Activated CD8-positive, alpha-beta memory T cell treated with anti-CD3 and anti-CD28 coated beads for 36 hours (primary cell): Measurements from ENCODE around the gene TMEM191C. TPM values are rescaled to one million over a fixed set of nuclear protein-coding genes. Genes with fewer than 3 reads are reported as not detected.
"Not testable (repeated sequence)": the region's sequence is repeated elsewhere in the genome, so short reads cannot be mapped to it uniquely, and the experiment has no call there.

Experiments used
- CTCF ChIA-PET: fragments of 350-600 bp; sonication (Branson Sonifier 250); formaldehyde crosslinking; loops from one replicate; lab custom pipeline; 2021; ENCODE audit warnings: antibody characterized with exemption; lab: Charles Lee
- POLR2A ChIA-PET: fragments of 350-600 bp; sonication (Branson Sonifier 250); formaldehyde crosslinking; loops from one replicate; lab custom pipeline; 2021; ENCODE audit warnings: antibody characterized with exemption; lab: Charles Lee
- total RNA-seq, 2 experiments: library from RNA; stranded (reverse); gene quantifications; one replicate each; pipeline ENCODE4 v1.2.3, GENCODE V29; 2021

Gene TMEM191C
- 1 to 10 TPM in 1 of 2 experiments, under 1 TPM in 1; 0.99 to 1.4 TPM for total RNA-seq

GRCh38 chr22:21467337-21468193, at the start of gene TMEM191C:
TSS of gene TMEM191C (plus strand) at chr22:21467387. CDS start at chr22:21467460, 73 bp downstream.
- CTCF ChIA-PET, POLR2A ChIA-PET: not testable (repeated sequence)

GRCh38 chr22:21417853-21418252, 49.3 kb upstream of the TMEM191C start:
- CTCF ChIA-PET, POLR2A ChIA-PET: not testable (repeated sequence)

- POLR2A ChIA-PET, CTCF ChIA-PET: not testable (repeated sequence)
These were observed 48.1 kb upstream of the TMEM191C start for GRCh38 chr22:21418974-21419638.

GRCh38 chr22:21420180-21420763, 46.9 kb upstream of the TMEM191C start:
- CTCF ChIA-PET, POLR2A ChIA-PET: not testable (repeated sequence)

GRCh38 chr22:21424084-21424709, 43.0 kb upstream of the TMEM191C start:
- POLR2A ChIA-PET, result not testable (repeated sequence)

GRCh38 chr22:21434378-21435233, 32.6 kb upstream of the TMEM191C start:
- CTCF ChIA-PET, POLR2A ChIA-PET: not testable (repeated sequence)

More at GRCh38 chr22:21424084-21424709, 43.0 kb upstream of the TMEM191C start:
- CTCF ChIA-PET, result not testable (repeated sequence)

- POLR2A ChIA-PET, CTCF ChIA-PET: not testable (repeated sequence)
These were observed 31.0 kb upstream of the TMEM191C start for GRCh38 chr22:21435998-21436810.

- POLR2A ChIA-PET, CTCF ChIA-PET: not testable (repeated sequence)
These were observed 29.2 kb upstream of the TMEM191C start for GRCh38 chr22:21438013-21438412.

GRCh38 chr22:21440018-21440636, 27.1 kb upstream of the TMEM191C start:
- CTCF ChIA-PET, POLR2A ChIA-PET: not testable (repeated sequence)

GRCh38 chr22:21440676-21441075, 26.5 kb upstream of the TMEM191C start:
- CTCF ChIA-PET, POLR2A ChIA-PET: not testable (repeated sequence)

- CTCF ChIA-PET, POLR2A ChIA-PET: not testable (repeated sequence)
These were observed 26.0 kb upstream of the TMEM191C start for GRCh38 chr22:21441170-21441569.

GRCh38 chr22:21442123-21442522, 25.1 kb upstream of the TMEM191C start:
- POLR2A ChIA-PET, CTCF ChIA-PET: not testable (repeated sequence)

- CTCF ChIA-PET, POLR2A ChIA-PET: not testable (repeated sequence)
These were observed 24.5 kb upstream of the TMEM191C start for GRCh38 chr22:21442646-21443045.

GRCh38 chr22:21443057-21443734, 24.0 kb upstream of the TMEM191C start:
- CTCF ChIA-PET, result no interaction called here
- POLR2A ChIA-PET, result no interaction called here

- CTCF ChIA-PET, result no interaction called here
These were observed 23.3 kb upstream of the TMEM191C start for GRCh38 chr22:21443735-21444421.

GRCh38 chr22:21444701-21445436, 22.3 kb upstream of the TMEM191C start:
- ChIA-PET CTCF (no interaction called here), POLR2A (no interaction called here)

More at GRCh38 chr22:21443735-21444421, 23.3 kb upstream of the TMEM191C start:
- POLR2A ChIA-PET, result no interaction called here
